Measurements from ENCODE around the gene CHGA. TPM values are rescaled to one million over a fixed set of nuclear protein-coding genes. Genes with fewer than 3 reads are reported as not detected.

CHGA gene
- total and polyA plus RNA-seq, 2 of the 13 experiments (the other 11 are each of a cell fraction or from before 2014, with no cell fraction given), result not detected

GRCh38 chr14:92890830-92891588 is 31.9 kb upstream of the CHGA start:
- Histone ChIP-seq H4K20me1 (ENCODE audit: insufficient read depth, low read length) (no peaks in the 10 kb centered on the region), H3K27me3 (ENCODE audit: control insufficient read depth in 1 of 2, insufficient read depth in 2 of 2, low read length in 2 of 2) (no peaks in the 10 kb centered on the region; a peak in 1 of 5 replicates), H3K36me3 (replicated peaks in 1 of 2; ENCODE audit: control insufficient read depth in 1 of 2, insufficient read depth in 2 of 2, low read length in 2 of 2) (no peaks in the 10 kb centered on the region), H3K9me3 (ENCODE audit: low read length) (peaks cover 12% of the 10 kb centered on the region), H3K4me3 (replicated peaks in 1 of 3; ENCODE audit: insufficient read depth in 1 of 3, low read depth in 2 of 3, low read length in 3 of 3) (no peak overlapping the region), H3K27ac (ENCODE audit: extremely low read length, insufficient read depth, low read length) (no peak overlapping the region), H3K4me2 (ENCODE audit: low read depth, low read length) (no peak overlapping the region), H2AFZ (ENCODE audit: low read length) (no peak overlapping the region), H3K79me2 (ENCODE audit: insufficient read depth, low read length) (no peaks in the 10 kb centered on the region), H3K9ac (ENCODE audit: insufficient read depth, low read depth, low read length) (no peak overlapping the region), H3K4me1 (ENCODE audit: insufficient read depth, low read length) (no peaks in the 10 kb centered on the region)
- no TSS peak for BruUV-seq (replicated peaks)
- DNase-seq (ENCODE audit: low spot score) (no peak), FAIRE-seq (no peak), ATAC-seq (no peak)
- TF ChIP-seq SIN3A (IDR thresholded peaks at IDR 0.05; ENCODE audit: borderline replicate concordance, low read depth, low read length) (no peak), MED1 (CRISPR knock-in tag; IDR thresholded peaks at IDR 0.05) (no peak), ZNF788 (CRISPR knock-in tag; IDR thresholded peaks at IDR 0.05; ENCODE audit: borderline replicate concordance) (no peak), KDM6A (CRISPR knock-in tag; IDR thresholded peaks at IDR 0.05; ENCODE audit: low read depth) (no peak), SNAPC2 (CRISPR knock-in tag; IDR thresholded peaks at IDR 0.05) (no peak), NBN (conservative IDR thresholded peaks at IDR 0.05) (no peak), POGK (CRISPR knock-in tag; conservative IDR thresholded peaks at IDR 0.05) (no peak), HDAC2 (CRISPR knock-in tag; IDR thresholded peaks at IDR 0.05) (no peak), HMG20B (CRISPR knock-in tag; conservative IDR thresholded peaks at IDR 0.05) (no peak), ZNF3 (CRISPR knock-in tag; IDR thresholded peaks at IDR 0.05) (no peak), ZNF446 (CRISPR knock-in tag; IDR thresholded peaks at IDR 0.05) (no peak), KDM5A (IDR thresholded peaks at IDR 0.05; ENCODE audit: borderline replicate concordance, low read length) (no peak)
- in situ Hi-C loops (cut with HindIII; ENCODE audit: extremely low pct_ligation_motif_present, low pct_unique_long_range_greater_than_20kb), result no loop called here
- POLR2A ChIA-PET, result no interaction called here
- CTCF ChIA-PET (ENCODE audit: low intra/inter-chr PET ratio, low total read pairs), result no interaction called here
- 24% methylated on average over 7 of the region's 7 CpGs for WGBS (ENCODE audit: low lambda C conversion rate)
- intact Hi-C loops (cut with micrococcal nuclease; ENCODE audit: unreplicated experiment), result no loop called here
